ENCODE measurements around the gene FOXO4. TPM values are rescaled to one million over a fixed set of nuclear protein-coding genes. Genes with fewer than 3 reads are reported as not detected.

FOXO4 gene
- total and polyA plus RNA-seq, 10 of the 15 experiments (the other 5 are each of a cell fraction or from before 2014, with no cell fraction given) = 0.05 to 6.9 (median 2.3) TPM

DNA sequence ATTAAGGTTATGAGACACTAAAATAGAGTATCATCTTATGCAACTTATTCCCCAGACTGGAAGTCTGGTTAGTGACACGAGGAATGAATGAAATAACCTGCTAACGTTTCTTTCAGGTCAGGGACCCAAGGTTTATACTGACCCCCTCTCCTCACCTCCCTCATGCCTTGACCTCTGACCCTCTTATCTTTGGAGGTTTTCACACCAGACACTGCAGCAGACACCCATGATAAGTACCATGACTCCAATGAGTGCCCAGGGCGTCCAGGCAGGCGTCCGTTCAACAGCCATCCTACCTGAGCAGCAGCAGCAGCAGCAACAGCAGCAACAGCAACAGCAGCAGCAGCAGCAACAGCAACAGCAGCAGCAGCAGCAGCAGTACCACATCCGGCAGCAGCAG is 44.8 kb downstream of the FOXO4 start:
- in situ Hi-C loops (cut with MboI) = no loop called here
- H3K27me3 ChIP-seq (replicated peaks in 1 of 2; ENCODE audit: control insufficient read depth in 2 of 2, insufficient read depth in 2 of 2, low read length in 1 of 2) = no peaks in the 10 kb centered on the region
- no peaks in the 10 kb centered on the region for H3K4me1 ChIP-seq (ENCODE audit: control insufficient read depth, insufficient read depth, low read length)
- H3K9me3 ChIP-seq (replicated peaks; ENCODE audit: control insufficient read depth, insufficient read depth, low read length) = no peaks in the 10 kb centered on the region
- H3K4me2 ChIP-seq (ENCODE audit: control insufficient read depth, insufficient read depth) = no peak overlapping the region
- no peak overlapping the region for H3K9ac ChIP-seq (ENCODE audit: control insufficient read depth, insufficient read depth, low read length)
- peaks cover 1 to 4% of the 10 kb centered on the region in 2 experiments; a peak in 2 of 4 replicates for H3K36me3 ChIP-seq (ENCODE audit: control insufficient read depth in 2 of 2, insufficient read depth in 2 of 2, low read length in 1 of 2)
- H3K27ac ChIP-seq (ENCODE audit: control insufficient read depth, insufficient read depth) = no peak overlapping the region
- ChIA-PET RAD21 (ENCODE audit: unreplicated experiment) (no interaction called here), POLR2A (no interaction called here), SMC1A (ENCODE audit: uncharacterized antibody, unreplicated experiment) (no interaction called here), CTCF (no interaction called here)
- TF ChIP-seq YBX1 (IDR thresholded peaks at IDR 0.05) (no peak), IKZF1 (conservative IDR thresholded peaks at IDR 0.05) (no peak)
- TF ChIP-seq, protein P1, sequence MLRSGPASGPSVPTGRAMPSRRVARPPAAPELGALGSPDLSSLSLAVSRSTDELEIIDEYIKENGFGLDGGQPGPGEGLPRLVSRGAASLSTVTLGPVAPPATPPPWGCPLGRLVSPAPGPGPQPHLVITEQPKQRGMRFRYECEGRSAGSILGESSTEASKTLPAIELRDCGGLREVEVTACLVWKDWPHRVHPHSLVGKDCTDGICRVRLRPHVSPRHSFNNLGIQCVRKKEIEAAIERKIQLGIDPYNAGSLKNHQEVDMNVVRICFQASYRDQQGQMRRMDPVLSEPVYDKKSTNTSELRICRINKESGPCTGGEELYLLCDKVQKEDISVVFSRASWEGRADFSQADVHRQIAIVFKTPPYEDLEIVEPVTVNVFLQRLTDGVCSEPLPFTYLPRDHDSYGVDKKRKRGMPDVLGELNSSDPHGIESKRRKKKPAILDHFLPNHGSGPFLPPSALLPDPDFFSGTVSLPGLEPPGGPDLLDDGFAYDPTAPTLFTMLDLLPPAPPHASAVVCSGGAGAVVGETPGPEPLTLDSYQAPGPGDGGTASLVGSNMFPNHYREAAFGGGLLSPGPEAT (IDR thresholded peaks at IDR 0.05; ENCODE audit: low read depth) = no peak
- no peaks in the 10 kb centered on the region for H4K20me1 ChIP-seq (ENCODE audit: control insufficient read depth, insufficient read depth)
- no peak overlapping the region for H3K4me3 ChIP-seq
- H3K79me2 ChIP-seq (ENCODE audit: control insufficient read depth, insufficient read depth, low read length) = no peaks in the 10 kb centered on the region
- H2AFZ ChIP-seq (ENCODE audit: control insufficient read depth, low read depth, low read length) = no peak overlapping the region
- intact Hi-C loops (cut with micrococcal nuclease; ENCODE audit: unreplicated experiment) = no loop called here
- DNase-seq (ENCODE audit: low read depth, low spot score) = no peak
- no peak for ATAC-seq
- WGBS (ENCODE audit: insufficient coverage, insufficient replicate concordance, low lambda C conversion rate, missing lambda C conversion rate) = 55% methylated on average over 6 of the region's 6 CpGs
- BruUV-seq (replicated peaks) = no TSS peak
- no peak for FAIRE-seq

DNA sequence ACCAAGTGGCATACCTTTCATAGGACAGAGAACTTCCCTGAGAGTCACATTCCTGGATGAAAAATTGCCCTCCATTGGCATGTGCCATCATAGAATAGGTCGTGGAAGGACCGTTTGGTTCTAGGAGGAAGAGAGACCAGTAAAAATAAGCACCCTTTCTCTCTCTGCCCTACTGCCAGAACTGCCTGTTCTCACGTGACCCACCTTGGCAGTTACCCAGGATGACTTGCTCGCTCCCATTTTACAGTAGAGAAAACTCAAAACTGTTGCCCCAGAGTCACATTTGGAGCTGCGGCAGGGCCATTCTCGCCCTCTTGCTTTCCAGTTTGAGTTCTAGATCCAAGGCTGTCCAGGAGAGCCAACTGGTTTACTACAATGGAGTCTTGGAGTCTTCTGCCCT is 47.9 kb downstream of the FOXO4 start:
- H3K27me3 ChIP-seq (replicated peaks in 1 of 2; ENCODE audit: control insufficient read depth in 2 of 2, insufficient read depth in 2 of 2, low read length in 1 of 2) = no peaks in the 10 kb centered on the region
- WGBS (ENCODE audit: insufficient coverage, insufficient replicate concordance, low lambda C conversion rate, missing lambda C conversion rate) = 67% methylated on average over 6 of the region's 6 CpGs
- ChIA-PET SMC1A (ENCODE audit: uncharacterized antibody, unreplicated experiment) (no interaction called here), POLR2A (no interaction called here), CTCF (no interaction called here), RAD21 (ENCODE audit: unreplicated experiment) (no interaction called here)
- ATAC-seq (no peak), FAIRE-seq (no peak), DNase-seq (ENCODE audit: low read depth, low spot score) (no peak)
- no peak overlapping the region for H3K9ac ChIP-seq (ENCODE audit: control insufficient read depth, insufficient read depth, low read length)
- intact Hi-C loops (cut with micrococcal nuclease; ENCODE audit: unreplicated experiment) (no loop called here), in situ Hi-C loops (cut with MboI) (no loop called here)
- no peaks in the 10 kb centered on the region; a peak in 1 of 4 replicates for H3K36me3 ChIP-seq (ENCODE audit: control insufficient read depth in 2 of 2, insufficient read depth in 2 of 2, low read length in 1 of 2)
- no peak overlapping the region for H3K27ac ChIP-seq (ENCODE audit: control insufficient read depth, insufficient read depth)
- H3K4me3 ChIP-seq = no peak overlapping the region
- H3K9me3 ChIP-seq (replicated peaks; ENCODE audit: control insufficient read depth, insufficient read depth, low read length) = no peaks in the 10 kb centered on the region
- H2AFZ ChIP-seq (ENCODE audit: control insufficient read depth, low read depth, low read length) = no peak overlapping the region
- no peaks in the 10 kb centered on the region for H4K20me1 ChIP-seq (ENCODE audit: control insufficient read depth, insufficient read depth)
- H3K79me2 ChIP-seq (ENCODE audit: control insufficient read depth, insufficient read depth, low read length) = no peaks in the 10 kb centered on the region
- no peak overlapping the region for H3K4me2 ChIP-seq (ENCODE audit: control insufficient read depth, insufficient read depth)
- H3K4me1 ChIP-seq (ENCODE audit: control insufficient read depth, insufficient read depth, low read length) = no peaks in the 10 kb centered on the region; the same call in 1 of the 2 replicates
- no TSS peak for BruUV-seq (replicated peaks)
- TF ChIP-seq POLR2A (IDR thresholded peaks at IDR 0.05; ENCODE audit: low read depth, low read length) = no peak
- TF ChIP-seq WRNIP1 (IDR thresholded peaks at IDR 0.05; ENCODE audit: borderline replicate concordance, low read depth, low read length) = no peak
- TF ChIP-seq SMAD5 (IDR thresholded peaks at IDR 0.05; ENCODE audit: low read depth) = no peak
- no peak for TF ChIP-seq TBL1XR1 (IDR thresholded peaks at IDR 0.05; ENCODE audit: low read depth, low read length)
- TF ChIP-seq RFX5 (IDR thresholded peaks at IDR 0.05; ENCODE audit: low read depth, low read length) = no peak
- no peak for TF ChIP-seq STAT3 (IDR thresholded peaks at IDR 0.05; ENCODE audit: low read depth, low read length)
- TF ChIP-seq BACH1 (IDR thresholded peaks at IDR 0.05; ENCODE audit: borderline replicate concordance) = no peak
- TF ChIP-seq, protein P2, sequence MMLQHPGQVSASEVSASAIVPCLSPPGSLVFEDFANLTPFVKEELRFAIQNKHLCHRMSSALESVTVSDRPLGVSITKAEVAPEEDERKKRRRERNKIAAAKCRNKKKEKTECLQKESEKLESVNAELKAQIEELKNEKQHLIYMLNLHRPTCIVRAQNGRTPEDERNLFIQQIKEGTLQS (IDR thresholded peaks at IDR 0.05; ENCODE audit: borderline replicate concordance, extremely low read depth, low read depth, low read length) = no peak
- no peak for TF ChIP-seq SUZ12 (IDR thresholded peaks at IDR 0.05; ENCODE audit: unreplicated experiment)
- TF ChIP-seq ASH2L (IDR thresholded peaks at IDR 0.05; ENCODE audit: borderline replicate concordance, low read depth) = no peak
- TF ChIP-seq NFIC (IDR thresholded peaks at IDR 0.05; ENCODE audit: low read depth, low read length) = no peak
- TF ChIP-seq, protein P3, sequence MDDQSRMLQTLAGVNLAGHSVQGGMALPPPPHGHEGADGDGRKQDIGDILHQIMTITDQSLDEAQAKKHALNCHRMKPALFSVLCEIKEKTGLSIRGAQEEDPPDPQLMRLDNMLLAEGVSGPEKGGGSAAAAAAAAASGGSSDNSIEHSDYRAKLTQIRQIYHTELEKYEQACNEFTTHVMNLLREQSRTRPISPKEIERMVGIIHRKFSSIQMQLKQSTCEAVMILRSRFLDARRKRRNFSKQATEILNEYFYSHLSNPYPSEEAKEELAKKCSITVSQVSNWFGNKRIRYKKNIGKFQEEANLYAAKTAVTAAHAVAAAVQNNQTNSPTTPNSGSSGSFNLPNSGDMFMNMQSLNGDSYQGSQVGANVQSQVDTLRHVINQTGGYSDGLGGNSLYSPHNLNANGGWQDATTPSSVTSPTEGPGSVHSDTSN (IDR thresholded peaks at IDR 0.05; ENCODE audit: insufficient replicate concordance, low read depth, low read length) = no peak
- TF ChIP-seq, protein P4, sequence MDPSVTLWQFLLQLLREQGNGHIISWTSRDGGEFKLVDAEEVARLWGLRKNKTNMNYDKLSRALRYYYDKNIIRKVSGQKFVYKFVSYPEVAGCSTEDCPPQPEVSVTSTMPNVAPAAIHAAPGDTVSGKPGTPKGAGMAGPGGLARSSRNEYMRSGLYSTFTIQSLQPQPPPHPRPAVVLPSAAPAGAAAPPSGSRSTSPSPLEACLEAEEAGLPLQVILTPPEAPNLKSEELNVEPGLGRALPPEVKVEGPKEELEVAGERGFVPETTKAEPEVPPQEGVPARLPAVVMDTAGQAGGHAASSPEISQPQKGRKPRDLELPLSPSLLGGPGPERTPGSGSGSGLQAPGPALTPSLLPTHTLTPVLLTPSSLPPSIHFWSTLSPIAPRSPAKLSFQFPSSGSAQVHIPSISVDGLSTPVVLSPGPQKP (IDR thresholded peaks at IDR 0.05; ENCODE audit: low read depth, low read length) = no peak

All from GM12878 (cell line).